H9 (cell line): ENCODE measurements around the gene HAND1. TPM values are rescaled to one million over a fixed set of nuclear protein-coding genes. Genes with fewer than 3 reads are reported as not detected.

Source experiments
- DNase-seq: peaks from one replicate; pipeline ENCODE4 v3.0.0-alpha.2; 2017
- H2AFZ ChIP-seq: one replicate; pipeline ENCODE4 v1.6.1; 2013; ENCODE audit warnings: mild to moderate bottlenecking, low read length, control low read depth, moderate library complexity
- H2AK5ac ChIP-seq: 2 replicates; pipeline ENCODE4 v1.6.1; 2013; ENCODE audit warnings: low read length, control low read depth, mixed read lengths; ENCODE audit not compliant: insufficient read length
- H2BK120ac ChIP-seq: one replicate; pipeline ENCODE4 v1.6.1; 2013; ENCODE audit warnings: low read depth, mild to moderate bottlenecking, low read length, control low read depth, inconsistent platforms; ENCODE audit not compliant: poor library complexity, severe bottlenecking
- H2BK12ac ChIP-seq: 2 replicates; pipeline ENCODE4 v1.6.1; 2013; ENCODE audit warnings: low read length, control low read depth, mixed read lengths, low read depth; ENCODE audit not compliant: insufficient read length
- H2BK15ac ChIP-seq: 2 replicates; pipeline ENCODE4 v1.6.1; 2013; ENCODE audit warnings: low read depth, low read length, control low read depth
- H2BK20ac ChIP-seq: one replicate; pipeline ENCODE4 v1.6.1; 2013; ENCODE audit warnings: low read depth, mild to moderate bottlenecking, low read length, control low read depth, inconsistent platforms; ENCODE audit not compliant: poor library complexity, severe bottlenecking
- H2BK5ac ChIP-seq: 2 replicates; pipeline ENCODE4 v1.6.1; 2013; ENCODE audit warnings: low read length, control low read depth, mixed read lengths; ENCODE audit not compliant: insufficient read length
- H3K14ac ChIP-seq: 2 replicates; pipeline ENCODE4 v1.6.1; 2013; ENCODE audit warnings: low read length, control low read depth; ENCODE audit not compliant: insufficient read depth
- H3K18ac ChIP-seq: 2 replicates; pipeline ENCODE4 v1.6.1; 2013; ENCODE audit warnings: low read depth, mild to moderate bottlenecking, mixed read lengths, low read length, control low read depth; ENCODE audit not compliant: insufficient read length
- H3K23ac ChIP-seq: 2 replicates; pipeline ENCODE4 v1.6.1; 2013; ENCODE audit warnings: low read length, control low read depth, mixed read lengths, low read depth; ENCODE audit not compliant: insufficient read length
- H3K23me2 ChIP-seq: 2 replicates; pipeline ENCODE4 v1.6.1; 2013; ENCODE audit warnings: low read depth, mild to moderate bottlenecking, mixed read lengths, low read length, control low read depth; ENCODE audit not compliant: insufficient read length, poor library complexity, severe bottlenecking
- H3K27ac ChIP-seq: 2 replicates; pipeline ENCODE4 v1.5.1; 2013; ENCODE audit warnings: low read length, control low read depth, mixed read lengths, low read depth; ENCODE audit not compliant: insufficient read length
- H3K27me3 ChIP-seq: 2 replicates; pipeline ENCODE4 v1.6.1; 2013; ENCODE audit warnings: low read length, control low read depth, inconsistent platforms; ENCODE audit not compliant: insufficient read depth
- H3K4ac ChIP-seq: 2 replicates; pipeline ENCODE4 v1.6.1; 2013; ENCODE audit warnings: low read depth, mild to moderate bottlenecking, control low read depth, inconsistent platforms, low read length, moderate library complexity
- H3K4me1 ChIP-seq: 2 replicates; pipeline ENCODE4 v1.6.1; 2013; ENCODE audit warnings: low read length, control low read depth, inconsistent platforms; ENCODE audit not compliant: insufficient read depth
- H3K4me2 ChIP-seq: 2 replicates; pipeline ENCODE4 v1.6.1; 2013; ENCODE audit warnings: low read length, control low read depth, mixed read lengths; ENCODE audit not compliant: insufficient read length, insufficient read depth
- H3K56ac ChIP-seq: 2 replicates; pipeline ENCODE4 v1.6.1; 2013; ENCODE audit warnings: low read depth, mild to moderate bottlenecking, mixed read lengths, low read length, control low read depth; ENCODE audit not compliant: insufficient read length
- H3K79me1 ChIP-seq: 2 replicates; pipeline ENCODE4 v1.6.1; 2013; ENCODE audit warnings: low read depth, mild to moderate bottlenecking, moderate library complexity, low read length, control low read depth, inconsistent platforms; ENCODE audit not compliant: insufficient read depth, poor library complexity, severe bottlenecking
- H3K79me2 ChIP-seq: 2 replicates; pipeline ENCODE4 v1.6.1; 2013; ENCODE audit warnings: low read length, control low read depth, inconsistent platforms; ENCODE audit not compliant: insufficient read depth
- H3K9ac ChIP-seq: 2 replicates; pipeline ENCODE4 v1.6.1; 2013; ENCODE audit warnings: low read length, control low read depth, mixed read lengths; ENCODE audit not compliant: insufficient read length; ENCODE audit errors: extremely low read depth
- H3K9me3 ChIP-seq: one replicate; pipeline ENCODE4 v1.6.1; 2013; ENCODE audit warnings: low read depth, low read length, inconsistent platforms; ENCODE audit not compliant: control insufficient read depth
- H3T11ph ChIP-seq: one replicate; pipeline ENCODE4 v1.6.1; 2013; ENCODE audit warnings: mild to moderate bottlenecking, low read length, control low read depth, inconsistent platforms
- H4K20me1 ChIP-seq: one replicate; pipeline ENCODE4 v1.6.1; 2013; ENCODE audit not compliant: control insufficient read depth, insufficient read length, insufficient read depth
- H4K5ac ChIP-seq: 2 replicates; pipeline ENCODE4 v1.6.1; 2013; ENCODE audit warnings: low read depth, mild to moderate bottlenecking, mixed read lengths, low read length, control low read depth; ENCODE audit not compliant: insufficient read length
- H4K8ac ChIP-seq: replicated peaks from 2 replicates; pipeline ENCODE4 v1.6.1; 2013; ENCODE audit warnings: low read length, control low read depth, mixed read lengths, low read depth; ENCODE audit not compliant: insufficient read length
- H4K91ac ChIP-seq: 2 replicates; pipeline ENCODE4 v1.6.1; 2013; ENCODE audit warnings: low read depth, mild to moderate bottlenecking, moderate library complexity, mixed read lengths, low read length, control low read depth; ENCODE audit not compliant: insufficient read length
- H3K27ac Mint-ChIP-seq, 3 experiments: 2 replicates in 2 of 3; 3 replicates in 1 of 3; pipeline ENCODE4 v1.8.0; 2020 to 2021; ENCODE audit warnings: mixed read lengths in 3 of 3, mild to moderate bottlenecking in 1 of 3, moderate library complexity in 1 of 3
- H3K27me3 Mint-ChIP-seq: 2 replicates; pipeline ENCODE4 v1.8.0; 2021; ENCODE audit warnings: low read depth, mild to moderate bottlenecking, moderate library complexity, mixed read lengths
- H3K36me3 Mint-ChIP-seq, 3 experiments: 2 replicates in 2 of 3; 3 replicates in 1 of 3; pipeline ENCODE4 v1.8.0; 2020 to 2021; ENCODE audit warnings: low read depth in 3 of 3, mixed read lengths in 3 of 3; ENCODE audit not compliant: insufficient read depth in 1 of 3
- H3K4me1 Mint-ChIP-seq, 2 experiments: 2 replicates each; pipeline ENCODE4 v1.8.0; 2020; ENCODE audit warnings: mixed read lengths in 2 of 2
- H3K4me3 Mint-ChIP-seq, 2 experiments: 2 replicates in 1 of 2; 3 replicates in 1 of 2; pipeline ENCODE4 v1.8.0; 2020 to 2021; ENCODE audit warnings: mild to moderate bottlenecking in 2 of 2, mixed read lengths in 2 of 2, moderate library complexity in 1 of 2
- H3K9me3 Mint-ChIP-seq, 2 experiments: 2 replicates in 1 of 2; 3 replicates in 1 of 2; pipeline ENCODE4 v1.8.0; 2020; ENCODE audit warnings: mild to moderate bottlenecking in 2 of 2, mixed read lengths in 2 of 2, moderate library complexity in 1 of 2
- WGBS: extraction: QIAGEN DNeasy Blood & Tissue Kit; methylation state at CpG from one replicate; pipeline ENCODE4 v1.1.7; 2013; ENCODE audit warnings: missing lambda C conversion rate, low lambda C conversion rate, mixed read lengths; ENCODE audit not compliant: insufficient read length; ENCODE audit errors: extremely low coverage; 5-methylcytosine and 5-hydroxymethylcytosine counted together
- total RNA-seq: library from RNA; stranded (reverse); gene quantifications from 2 replicates; pipeline ENCODE4 v1.2.1, GENCODE V29; 2021
- TF ChIP-seq, protein P1 (sequence below): fragments of 200-600 bp; sonication (generic); conservative IDR thresholded peaks from 3 replicates; pipeline ENCODE4 v1.8.0; 2021; ENCODE audit warnings: antibody characterized with exemption, mild to moderate bottlenecking

HAND1 gene
- total RNA-seq, 1 experiment from 2014 or later, result not detected

DNA sequence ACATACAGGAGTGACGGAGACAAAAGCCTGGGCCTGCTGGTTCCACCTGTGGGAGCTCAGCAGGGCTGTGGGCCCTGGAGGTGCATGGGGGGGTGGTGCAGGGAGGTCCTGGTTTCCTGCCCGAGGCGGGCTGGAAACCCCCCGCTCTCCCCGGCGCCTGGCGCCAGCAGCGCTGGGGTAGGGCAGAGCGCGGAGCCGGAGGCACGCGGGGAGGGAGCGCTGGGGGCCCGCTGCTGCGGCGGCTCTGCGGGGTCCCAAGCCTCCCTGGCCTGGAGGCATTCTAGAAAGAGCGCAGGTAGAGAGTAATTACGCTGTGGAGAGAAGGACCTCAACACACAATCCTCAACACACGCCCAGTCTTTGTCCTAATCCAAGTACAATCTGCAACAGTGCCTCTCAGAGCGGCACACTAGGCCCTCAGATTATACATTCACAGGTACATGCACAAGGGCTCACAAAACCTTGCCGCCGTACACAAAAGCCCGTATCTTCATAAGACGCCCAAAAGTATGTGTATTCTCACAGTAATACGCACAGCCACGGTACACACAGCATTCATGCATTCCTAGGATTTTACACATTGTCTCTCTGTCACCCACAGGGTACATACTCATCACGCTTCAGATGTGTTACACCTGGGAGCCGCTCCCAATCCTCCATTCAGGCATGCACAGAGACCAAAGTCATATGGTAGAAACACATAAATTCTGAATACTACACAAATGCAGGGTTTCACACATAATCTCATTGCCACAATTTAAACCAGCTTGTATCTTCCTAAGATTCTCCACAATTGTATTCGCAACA is 2.1 kb upstream of the HAND1 start:
- H3K27ac Mint-ChIP-seq, result no peak overlapping the region; a peak in 1 of 7 replicates
- WGBS, result no CpG with 5 or more reads among the region's 31 CpGs

More for the DNA sequence above, 2.1 kb upstream of the HAND1 start:
- Histone ChIP-seq H3K9ac (no peak overlapping the region), H2BK15ac (no peak overlapping the region), H2BK120ac (no peak overlapping the region), H4K91ac (no peak overlapping the region), H3T11ph (no peak overlapping the region), H3K23ac (no peak overlapping the region), H3K23me2 (peaks cover 25% of the 10 kb centered on the region), H3K79me2 (no peaks in the 10 kb centered on the region), H3K27ac (no peak overlapping the region), H2BK5ac (no peak overlapping the region), H3K56ac (no peak overlapping the region), H3K4ac (no peak overlapping the region), H3K4me1 (no peaks in the 10 kb centered on the region; the same call in none of the 2 replicates), H3K14ac (no peak overlapping the region), H3K4me2 (peak overlapping the region; percentile 51), H4K20me1 (peaks cover 4% of the 10 kb centered on the region), H3K18ac (no peak overlapping the region), H3K27me3 (peaks cover 96% of the 10 kb centered on the region), H4K5ac (no peak overlapping the region), H2BK20ac (no peak overlapping the region), H4K8ac (no peak overlapping the region), H3K79me1 (no peaks in the 10 kb centered on the region), H2BK12ac (no peak overlapping the region), H3K9me3 (no peaks in the 10 kb centered on the region), H2AFZ (no peak overlapping the region), H2AK5ac (no peak overlapping the region)
- TF ChIP-seq, protein P1, sequence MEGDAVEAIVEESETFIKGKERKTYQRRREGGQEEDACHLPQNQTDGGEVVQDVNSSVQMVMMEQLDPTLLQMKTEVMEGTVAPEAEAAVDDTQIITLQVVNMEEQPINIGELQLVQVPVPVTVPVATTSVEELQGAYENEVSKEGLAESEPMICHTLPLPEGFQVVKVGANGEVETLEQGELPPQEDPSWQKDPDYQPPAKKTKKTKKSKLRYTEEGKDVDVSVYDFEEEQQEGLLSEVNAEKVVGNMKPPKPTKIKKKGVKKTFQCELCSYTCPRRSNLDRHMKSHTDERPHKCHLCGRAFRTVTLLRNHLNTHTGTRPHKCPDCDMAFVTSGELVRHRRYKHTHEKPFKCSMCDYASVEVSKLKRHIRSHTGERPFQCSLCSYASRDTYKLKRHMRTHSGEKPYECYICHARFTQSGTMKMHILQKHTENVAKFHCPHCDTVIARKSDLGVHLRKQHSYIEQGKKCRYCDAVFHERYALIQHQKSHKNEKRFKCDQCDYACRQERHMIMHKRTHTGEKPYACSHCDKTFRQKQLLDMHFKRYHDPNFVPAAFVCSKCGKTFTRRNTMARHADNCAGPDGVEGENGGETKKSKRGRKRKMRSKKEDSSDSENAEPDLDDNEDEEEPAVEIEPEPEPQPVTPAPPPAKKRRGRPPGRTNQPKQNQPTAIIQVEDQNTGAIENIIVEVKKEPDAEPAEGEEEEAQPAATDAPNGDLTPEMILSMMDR, result no peak
- Mint-ChIP-seq H3K36me3 (peaks cover 0 to 3% (median 0%) of the 10 kb centered on the region in 3 experiments; a peak in 1 of 7 replicates), H3K27me3 (peaks cover 100% of the 10 kb centered on the region), H3K4me1 (peaks cover 64 to 80% of the 10 kb centered on the region in 2 experiments), H3K9me3 (no peaks in the 10 kb centered on the region; a peak in 2 of 5 replicates), H3K4me3 (peak overlapping the region in 1 of 2 experiments; percentile 78; a peak in 3 of 5 replicates)
- peak; percentile 41 for DNase-seq
